Stimulated activated CD4-positive, alpha-beta T cell treated with anti-CD3 and anti-CD28 coated beads, Interleukin-12 subunit alpha, Interleukin-12 subunit beta, amount 100 ng/mL, for 24 hours (primary cell): ENCODE results near the gene XPO5.

Experiments used
- DNase-seq, 2 experiments: peaks; one replicate each; pipeline ENCODE4 v3.0.0-alpha.2; 2020; ENCODE audit warnings: low read depth in 2 of 2

XPO5 gene

GRCh38 chr6:43517505-43518357 is 58.1 kb downstream of the XPO5 start:
- DNase-seq = no peak

- DNase-seq = peak; percentile 94 to 97
These were observed 58.9 kb downstream of the XPO5 start, which contains the start of the genes POLR1C and YIPF3 for GRCh38 chr6:43516697-43517504. Gene POLR1C, plus strand, starts transcription at chr6:43517089. Its CDS starts 21 bp downstream, at chr6:43517110. Gene YIPF3, minus strand, starts transcription at chr6:43516926. Its CDS starts 119 bp downstream, at chr6:43516807.

GRCh38 chr6:43516367-43516696 is 59.5 kb downstream of the XPO5 start:
- no peak for DNase-seq

GRCh38 chr6:43515808-43516207 is 60.0 kb downstream of the XPO5 start:
- no peak for DNase-seq

- DNase-seq = no peak
These were observed 63.9 kb downstream of the XPO5 start for GRCh38 chr6:43511824-43512415.

- no peak for DNase-seq
These were observed 65.0 kb downstream of the XPO5 start for GRCh38 chr6:43510827-43511163.

GRCh38 chr6:43509984-43510826 is 65.6 kb downstream of the XPO5 start, which contains the start of gene LRRC73:
Gene LRRC73, minus strand, starts transcription at chr6:43510346. Its CDS starts 561 bp downstream, at chr6:43509785.
- DNase-seq = peak; percentile 58 to 70

GRCh38 chr6:43509142-43509983 is 66.5 kb downstream of the XPO5 start:
- no peak for DNase-seq

- DNase-seq = no peak
These were observed 67.2 kb downstream of the XPO5 start for GRCh38 chr6:43508481-43509141.

- DNase-seq = peak; percentile 54 to 77
These were observed 69.0 kb downstream of the XPO5 start for GRCh38 chr6:43506667-43507471.

GRCh38 chr6:43506171-43506570 is 69.7 kb downstream of the XPO5 start:
- DNase-seq = no peak

- no peak for DNase-seq
These were observed 70.1 kb downstream of the XPO5 start for GRCh38 chr6:43505718-43506117.

GRCh38 chr6:43504756-43505593 is 70.9 kb downstream of the XPO5 start:
- no peak for DNase-seq

GRCh38 chr6:43503443-43503842 is 72.4 kb downstream of the XPO5 start:
- DNase-seq = no peak

- no peak for DNase-seq
These were observed 73.2 kb downstream of the XPO5 start for GRCh38 chr6:43502666-43503065.

GRCh38 chr6:43500921-43501320 is 74.9 kb downstream of the XPO5 start:
- DNase-seq = no peak

- DNase-seq = no peak
These were observed 76.6 kb downstream of the XPO5 start for GRCh38 chr6:43499028-43499815.
